ENCODE results near the gene WWOX. TPM values are rescaled to one million over a fixed set of nuclear protein-coding genes. Genes with fewer than 3 reads are reported as not detected.

Gene WWOX
- polyA plus RNA-seq, 1 donor (not counting 4 experiments of a cell fraction or from before 2014, with no cell fraction given), result 5.1 TPM

GRCh38 chr16:78788276-78788675, 688.8 kb downstream of the WWOX start:
- dilution Hi-C loops (cut with MboI; ENCODE audit: extremely low pct_ligation_motif_present, low sequenced_read_pairs), result no loop called here
- no peak for TF ChIP-seq CTCF (optimal IDR thresholded peaks at IDR 0.05 in 1 of 3, IDR thresholded peaks at IDR 0.05 in 1 of 3, conservative IDR thresholded peaks at IDR 0.05 in 1 of 3; ENCODE audit: extremely low read depth in 1 of 3, insufficient read depth in 2 of 3, low read length in 3 of 3)
- no peak for TF ChIP-seq EZH2 (IDR thresholded peaks at IDR 0.05; ENCODE audit: low read length)
- H3K27me3 ChIP-seq (ENCODE audit: control insufficient read depth, extremely low read depth, insufficient read depth, low read length), result no peaks in the 10 kb centered on the region
- no peaks in the 10 kb centered on the region for H3K79me2 ChIP-seq (ENCODE audit: control insufficient read depth, insufficient read depth, low read length)
- no peaks in the 10 kb centered on the region for H3K4me1 ChIP-seq (ENCODE audit: control insufficient read depth, extremely low read depth, insufficient read depth, low read length)
- no peaks in the 10 kb centered on the region for H3K36me3 ChIP-seq (ENCODE audit: control insufficient read depth in 2 of 2, extremely low read depth in 1 of 2, insufficient read depth in 2 of 2, low read length in 2 of 2)
- no peak overlapping the region for H3K4me2 ChIP-seq (ENCODE audit: control insufficient read depth, extremely low read depth, insufficient read depth, low read depth, low read length)
- no peak overlapping the region for H3K4me3 ChIP-seq (ENCODE audit: control insufficient read depth in 2 of 3, extremely low read depth in 1 of 3, insufficient read depth in 2 of 3, low read depth in 1 of 3, low read length in 3 of 3)
- no peaks in the 10 kb centered on the region for H4K20me1 ChIP-seq (ENCODE audit: control insufficient read depth, extremely low read depth, insufficient read depth, low read length)
- H3K9me3 ChIP-seq (ENCODE audit: control insufficient read depth, low read depth, low read length), result no peaks in the 10 kb centered on the region
- no peaks in the 10 kb centered on the region for H3K9me1 ChIP-seq (ENCODE audit: control insufficient read depth, extremely low read depth, insufficient read depth, low read length)
- H3K27ac ChIP-seq (ENCODE audit: control insufficient read depth, insufficient read depth, low read length), result no peak overlapping the region
- DNase-seq (ENCODE audit: low read depth, low spot score), result no peak
- no peak for FAIRE-seq
- no peak overlapping the region for H2AFZ ChIP-seq (ENCODE audit: control insufficient read depth, low read length)
- no peak overlapping the region for H3K9ac ChIP-seq (ENCODE audit: control insufficient read depth, extremely low read depth, insufficient read depth, low read length)

- FAIRE-seq (no peak), DNase-seq (ENCODE audit: low read depth, low spot score) (no peak)
- Histone ChIP-seq H3K9ac (ENCODE audit: control insufficient read depth, extremely low read depth, insufficient read depth, low read length) (no peak overlapping the region), H3K4me2 (ENCODE audit: control insufficient read depth, extremely low read depth, insufficient read depth, low read depth, low read length) (no peak overlapping the region), H3K27ac (ENCODE audit: control insufficient read depth, insufficient read depth, low read length) (no peak overlapping the region), H3K9me1 (ENCODE audit: control insufficient read depth, extremely low read depth, insufficient read depth, low read length) (no peaks in the 10 kb centered on the region), H3K9me3 (ENCODE audit: control insufficient read depth, low read depth, low read length) (no peaks in the 10 kb centered on the region), H3K4me1 (ENCODE audit: control insufficient read depth, extremely low read depth, insufficient read depth, low read length) (no peaks in the 10 kb centered on the region), H3K36me3 (ENCODE audit: control insufficient read depth in 2 of 2, extremely low read depth in 1 of 2, insufficient read depth in 2 of 2, low read length in 2 of 2) (no peaks in the 10 kb centered on the region), H4K20me1 (ENCODE audit: control insufficient read depth, extremely low read depth, insufficient read depth, low read length) (no peaks in the 10 kb centered on the region), H2AFZ (ENCODE audit: control insufficient read depth, low read length) (no peak overlapping the region), H3K27me3 (ENCODE audit: control insufficient read depth, extremely low read depth, insufficient read depth, low read length) (no peaks in the 10 kb centered on the region), H3K4me3 (ENCODE audit: control insufficient read depth in 2 of 3, extremely low read depth in 1 of 3, insufficient read depth in 2 of 3, low read depth in 1 of 3, low read length in 3 of 3) (no peak overlapping the region), H3K79me2 (ENCODE audit: control insufficient read depth, insufficient read depth, low read length) (no peaks in the 10 kb centered on the region)
- TF ChIP-seq EZH2 (IDR thresholded peaks at IDR 0.05; ENCODE audit: low read length) (no peak), CTCF (optimal IDR thresholded peaks at IDR 0.05 in 1 of 3, IDR thresholded peaks at IDR 0.05 in 1 of 3, conservative IDR thresholded peaks at IDR 0.05 in 1 of 3; ENCODE audit: extremely low read depth in 1 of 3, insufficient read depth in 2 of 3, low read length in 3 of 3) (no peak)
- dilution Hi-C loops (cut with MboI; ENCODE audit: extremely low pct_ligation_motif_present, low sequenced_read_pairs), result no loop called here
Observed at GRCh38 chr16:78788696-78789095, 689.2 kb downstream of the WWOX start.

All from keratinocyte (primary cell).